IPS-NIHi11 (cell line): ENCODE results near the gene OXGR1.
"Not testable (repeated sequence)": the region's sequence is repeated elsewhere in the genome, so short reads cannot be mapped to it uniquely, and the experiment has no call there.

ENCODE experiments used
- DNase-seq: peaks from one replicate; pipeline ENCODE4 v3.0.0; 2012; ENCODE audit warnings: mixed read lengths, low spot score

OXGR1 gene

GRCh38 chr13:97005625-97006262 is 11.5 kb upstream of the OXGR1 start:
- no peak for DNase-seq

- no peak for DNase-seq
Observed at GRCh38 chr13:97004886-97005285, 10.6 kb upstream of the OXGR1 start.

- DNase-seq = no peak
Observed at GRCh38 chr13:97004096-97004876, 10.0 kb upstream of the OXGR1 start.

GRCh38 chr13:97003071-97003470 is 8.8 kb upstream of the OXGR1 start:
- DNase-seq = no peak

DNA sequence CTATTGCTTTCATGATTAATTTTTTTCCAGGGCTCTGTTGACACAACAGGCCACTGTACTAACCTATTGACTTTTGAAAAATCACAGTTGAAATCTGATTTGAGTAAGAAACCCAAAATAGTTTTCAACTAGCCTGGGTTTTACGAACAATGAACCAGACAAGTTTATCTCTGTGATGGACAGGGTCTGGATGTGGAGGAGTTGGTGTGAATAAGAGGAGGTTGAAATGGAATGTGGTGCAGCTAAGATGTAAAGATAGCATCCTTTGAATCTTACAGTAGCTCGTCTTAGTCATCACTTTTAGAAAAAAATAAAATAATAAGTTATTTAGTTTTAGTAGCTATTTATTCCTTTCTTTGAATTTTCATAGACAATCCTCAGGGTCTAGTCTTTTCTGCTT is 8.3 kb upstream of the OXGR1 start:
- DNase-seq = no peak

DNA sequence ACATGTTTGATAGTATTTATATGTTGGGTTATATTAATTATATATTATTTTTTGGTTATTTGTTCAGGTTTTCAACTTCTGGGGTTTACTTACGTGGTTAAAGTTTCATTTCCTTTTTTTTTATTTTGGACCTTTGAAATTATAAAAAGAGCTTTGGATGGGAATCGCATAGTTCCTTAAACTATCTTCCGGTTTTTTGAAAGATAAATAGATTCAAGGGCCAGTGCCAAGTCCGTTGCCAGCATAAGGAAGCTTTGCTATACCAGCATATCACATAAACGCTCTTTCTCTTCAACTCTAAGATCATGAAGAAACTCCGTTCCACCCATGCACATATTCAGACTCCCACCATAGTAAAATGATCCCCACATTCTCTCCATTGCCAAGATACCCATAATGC is 7.4 kb upstream of the OXGR1 start:
- no peak for DNase-seq

DNA sequence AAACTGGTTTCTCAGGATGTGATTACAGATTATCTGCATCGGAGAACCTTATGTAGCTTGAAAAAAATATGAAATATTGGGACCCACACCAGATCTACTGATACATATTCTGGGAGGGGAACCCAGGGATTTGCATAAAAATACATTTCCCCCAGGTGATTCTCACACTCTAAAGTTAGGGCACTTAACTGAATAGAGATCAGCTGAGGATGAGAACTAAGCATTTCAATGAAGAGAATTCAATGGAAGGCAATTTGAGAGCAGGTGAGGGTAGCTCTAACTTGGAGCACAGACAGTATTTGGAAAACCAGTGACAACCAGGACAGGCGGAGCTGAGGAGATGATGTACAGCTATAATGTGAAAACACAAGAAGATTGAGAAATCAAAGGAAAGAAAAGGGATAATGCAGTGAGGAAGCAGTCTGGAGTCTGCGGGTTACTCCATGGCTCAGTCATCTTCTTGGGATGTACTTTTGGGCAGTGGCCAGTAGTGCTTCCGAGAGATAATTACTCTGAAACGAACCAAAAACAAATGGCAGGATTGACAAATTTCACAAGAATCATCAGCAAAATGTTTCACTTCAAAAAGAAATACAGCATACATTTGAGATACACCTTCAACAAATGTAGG is 6.1 kb upstream of the OXGR1 start:
- DNase-seq = no peak

- no peak for DNase-seq
Observed at GRCh38 chr13:96999091-96999490, 4.8 kb upstream of the OXGR1 start.

- no peak for DNase-seq
Observed at GRCh38 chr13:96998051-96998450, 3.8 kb upstream of the OXGR1 start.

DNA sequence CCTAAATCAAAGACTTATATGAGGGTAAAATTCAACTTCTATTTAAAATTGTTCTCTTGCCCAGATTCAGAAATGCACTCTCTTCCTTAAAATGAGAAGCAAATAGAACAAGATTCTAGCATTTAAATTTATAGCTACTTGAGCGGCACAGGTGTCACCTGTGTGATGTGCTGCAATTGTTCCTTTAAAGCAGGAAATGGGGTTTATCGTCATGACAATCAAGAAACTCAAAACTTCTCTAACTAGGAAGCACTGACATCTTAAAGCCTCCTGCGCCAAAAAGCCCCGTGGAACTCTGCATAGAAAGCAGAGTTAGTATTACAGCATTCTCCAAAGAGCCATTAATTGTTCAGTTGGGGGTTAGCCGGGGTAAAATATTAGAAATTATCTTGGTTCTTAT is 2.6 kb upstream of the OXGR1 start:
- DNase-seq = no peak

GRCh38 chr13:96996107-96996506 is 1.8 kb upstream of the OXGR1 start:
- DNase-seq = no peak

- no peak for DNase-seq
Observed at GRCh38 chr13:96994858-96995243, 575 bp upstream of the OXGR1 start.

- peak; percentile 26 for DNase-seq
Observed at GRCh38 chr13:96993634-96994016, 651 bp downstream of the OXGR1 start.

GRCh38 chr13:96992633-96993032 is 1.6 kb downstream of the OXGR1 start:
- no peak for DNase-seq

DNA sequence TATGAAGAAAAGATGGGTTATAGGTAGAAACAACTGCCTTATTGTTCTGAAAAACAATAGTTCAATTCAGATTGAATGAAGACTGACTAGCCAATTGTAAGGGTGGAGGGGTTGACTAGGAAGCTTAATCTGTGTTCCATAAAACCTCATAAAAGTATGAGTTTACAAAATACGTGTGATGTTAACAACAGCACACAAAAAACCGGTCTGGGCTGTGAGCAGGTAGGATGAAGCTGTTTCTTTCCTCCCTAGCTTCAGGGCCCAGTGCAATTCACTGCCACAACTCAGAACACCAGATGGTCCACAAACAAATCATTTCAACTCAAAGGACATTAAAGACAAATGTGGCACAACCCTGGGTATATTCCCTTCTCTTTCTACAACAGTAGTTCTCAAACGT is 3.2 kb downstream of the OXGR1 start:
- no peak for DNase-seq

DNA sequence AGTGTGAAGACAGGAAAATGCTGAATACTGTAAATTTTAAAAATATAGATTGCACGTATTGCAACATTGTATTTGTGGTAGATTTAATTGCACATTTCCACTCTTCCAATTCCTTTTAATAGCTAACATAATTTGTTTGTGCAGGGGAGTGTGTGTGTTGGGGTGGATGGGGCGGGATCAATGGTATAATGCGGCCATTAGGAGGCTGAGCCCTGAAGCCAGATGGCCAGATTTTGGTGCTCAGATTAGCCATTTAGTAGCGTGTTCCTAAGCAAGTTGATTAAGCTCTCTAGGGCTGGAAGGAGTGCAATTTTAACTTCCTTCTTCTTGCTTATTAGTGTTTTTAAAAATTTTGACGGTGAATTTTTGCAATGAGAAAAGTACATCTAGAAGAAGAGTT is 5.8 kb downstream of the OXGR1 start:
- DNase-seq = no peak

DNA sequence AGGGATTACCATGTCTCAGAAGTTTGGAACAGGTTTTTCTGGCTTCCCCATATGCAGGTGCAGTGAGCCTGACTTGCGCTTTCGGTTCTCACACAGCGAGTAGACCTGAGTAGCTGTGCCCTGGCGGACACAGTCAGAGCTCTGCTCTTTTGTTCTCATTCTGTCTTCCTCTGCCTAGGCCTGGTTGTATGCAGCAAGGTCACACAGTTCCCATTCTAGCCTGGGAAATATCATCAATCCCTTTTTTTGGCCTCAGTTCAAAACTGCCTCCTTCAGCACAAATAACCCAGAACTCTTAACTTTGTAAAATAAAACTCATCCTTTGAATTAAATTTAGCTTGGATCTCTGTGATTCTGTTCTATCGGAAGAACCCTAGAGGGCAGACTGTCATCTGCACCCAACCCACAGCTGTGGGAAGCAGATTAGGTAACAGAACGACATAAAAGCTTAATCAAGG is 10.2 kb downstream of the OXGR1 start:
- peak; percentile 62 for DNase-seq

DNA sequence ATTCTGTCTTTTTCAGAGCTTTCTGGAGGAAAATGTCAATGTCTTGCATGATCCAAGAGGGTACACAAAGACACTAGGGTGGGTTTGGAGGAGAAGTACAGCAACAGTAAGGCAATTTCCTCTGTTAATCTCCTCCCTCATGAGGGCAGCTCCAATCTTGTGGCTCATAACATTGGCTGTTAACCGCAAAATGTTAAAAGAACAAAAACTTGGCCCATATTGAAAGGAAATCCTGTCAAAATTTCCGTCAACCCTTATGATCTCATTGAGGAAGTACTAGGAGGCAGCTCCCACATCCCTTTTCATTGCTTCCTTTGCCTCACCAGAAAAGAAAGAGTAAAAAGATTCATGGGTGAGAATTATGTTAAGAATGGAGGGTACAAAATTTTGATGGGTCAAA is 11.6 kb downstream of the OXGR1 start:
- DNase-seq = no peak

GRCh38 chr13:96979861-96980260 is 14.4 kb downstream of the OXGR1 start:
- not testable (repeated sequence) for DNase-seq

GRCh38 chr13:96968027-96968426 is 26.2 kb downstream of the OXGR1 start:
- no peak for DNase-seq

GRCh38 chr13:96967248-96967745 is 27.0 kb downstream of the OXGR1 start:
- DNase-seq = peak; percentile 15

- DNase-seq = no peak
Observed at GRCh38 chr13:96966415-96967102, 27.7 kb downstream of the OXGR1 start.
